Measurements from ENCODE around the gene RERE.

RERE gene

GRCh38 chr1:8313231-8313630 lies 504.2 kb downstream of the RERE start:
- DNase-seq = no peak
- in situ Hi-C loops (cut with MboI; ENCODE audit: low pct_unique_long_range_greater_than_20kb, low sequenced_read_pairs) = loop anchor here (25.0 kb wide), 1 partner anchor 301 kb away; no protein-coding TSS in a partner anchor

- DNase-seq = no peak
- in situ Hi-C loops (cut with MboI; ENCODE audit: low pct_unique_long_range_greater_than_20kb, low sequenced_read_pairs) = loop anchor here (25.0 kb wide), 1 partner anchor 300 kb away; no protein-coding TSS in a partner anchor
These were observed 504.9 kb downstream of the RERE start for GRCh38 chr1:8312235-8313218.

GRCh38 chr1:8311068-8311718 lies 506.2 kb downstream of the RERE start:
- DNase-seq = no peak
- in situ Hi-C loops (cut with MboI; ENCODE audit: low pct_unique_long_range_greater_than_20kb, low sequenced_read_pairs) = loop anchor here (25.0 kb wide), 1 partner anchor 299 kb away; no protein-coding TSS in a partner anchor

- no peak for DNase-seq
- in situ Hi-C loops (cut with MboI; ENCODE audit: low pct_unique_long_range_greater_than_20kb, low sequenced_read_pairs) = loop anchor here (25.0 kb wide), 1 partner anchor 295 kb away; no protein-coding TSS in a partner anchor
These were observed 509.8 kb downstream of the RERE start for GRCh38 chr1:8307628-8308027.

GRCh38 chr1:8303876-8304275 lies 513.6 kb downstream of the RERE start:
- in situ Hi-C loops (cut with MboI; ENCODE audit: low pct_unique_long_range_greater_than_20kb, low sequenced_read_pairs) = loop anchor here (25.0 kb wide), 1 partner anchor 292 kb away; no protein-coding TSS in a partner anchor
- DNase-seq = no peak

GRCh38 chr1:8303141-8303540 lies 514.3 kb downstream of the RERE start:
- in situ Hi-C loops (cut with MboI; ENCODE audit: low pct_unique_long_range_greater_than_20kb, low sequenced_read_pairs) = loop anchor here (25.0 kb wide), 1 partner anchor 291 kb away; no protein-coding TSS in a partner anchor
- no peak for DNase-seq

All from KBM-7 (cell line).